HEK293 (cell line): ENCODE measurements around the gene TSTD2.
A peak's percentile ranks its signal among the peaks of the same experiment; 100 is the strongest.

Experiments used
- CTCF ChIA-PET: fragments of 350-600 bp; formaldehyde crosslinking; extraction: SDS; loops from one replicate; lab custom pipeline; 2021; ENCODE audit warnings: antibody characterized with exemption; lab: Yijun Ruan, JAX
- POLR2A ChIA-PET: fragments of 300-600 bp; formaldehyde crosslinking; extraction: SDS; loops from one replicate; lab custom pipeline; 2020; ENCODE audit warnings: antibody characterized with exemption, inconsistent platforms; lab: Yijun Ruan, JAX
- H3K27ac ChIP-seq: fragments of 200-500 bp; sonication (Bioruptor generic); 2 replicates; pipeline ENCODE4 v1.5.1; 2014; ENCODE audit warnings: low read depth, low read length, control low read depth, inconsistent platforms; ENCODE audit errors: extremely low read depth
- H3K36me3 ChIP-seq, 2 experiments: fragments of 200-500 bp in 1 of 2; sonication (Bioruptor generic) in 1 of 2; 1 replicate in 1 of 2; 2 replicates in 1 of 2; pipeline ENCODE4 v1.5.1; 2014 to 2017; ENCODE audit warnings: inconsistent platforms in 2 of 2, low read length in 2 of 2; ENCODE audit not compliant: control insufficient read depth in 2 of 2, insufficient read depth in 1 of 2
- H3K4me1 ChIP-seq: fragments of 200-500 bp; sonication (Bioruptor generic); 2 replicates; pipeline ENCODE4 v1.5.1; 2014; ENCODE audit warnings: mild to moderate bottlenecking, low read length, inconsistent platforms; ENCODE audit not compliant: control insufficient read depth, insufficient read depth
- H3K4me3 ChIP-seq: 2 replicates; pipeline ENCODE4 v1.5.1; 2011; ENCODE audit warnings: low read depth, mild to moderate bottlenecking, control low read depth, low read length, moderate library complexity
- H3K9me3 ChIP-seq: fragments of 200-500 bp; sonication (Bioruptor generic); 2 replicates; pipeline ENCODE4 v1.5.1; 2014; ENCODE audit warnings: low read depth, low read length, inconsistent platforms; ENCODE audit not compliant: control insufficient read depth, insufficient read depth
- BCL11A ChIP-seq: fragments of 450-650 bp; formaldehyde crosslinking; IDR thresholded peaks from 2 replicates; pipeline ENCODE4 v1.5.1; 2016; ENCODE audit warnings: low read depth, missing biosample characterization, missing genetic modification characterization
- BCL11B ChIP-seq: fragments of 450-650 bp; formaldehyde crosslinking; IDR thresholded peaks from 2 replicates; pipeline ENCODE4 v1.5.1; 2016; ENCODE audit warnings: low read depth, missing biosample characterization, missing genetic modification characterization
- GFI1B ChIP-seq: fragments of 450-650 bp; formaldehyde crosslinking; IDR thresholded peaks from 2 replicates; pipeline ENCODE4 v1.5.1; 2016; ENCODE audit warnings: missing biosample characterization, missing genetic modification characterization
- IKZF3 ChIP-seq: fragments of 450-650 bp; IDR thresholded peaks from 2 replicates; pipeline ENCODE4 v1.5.0; 2018; ENCODE audit warnings: missing biosample characterization, mild to moderate bottlenecking, missing genetic modification characterization, moderate library complexity
- KLF7 ChIP-seq: fragments of 450-650 bp; formaldehyde crosslinking; IDR thresholded peaks from 2 replicates; pipeline ENCODE4 v1.5.1; 2016; ENCODE audit warnings: missing biosample characterization, missing genetic modification characterization, borderline replicate concordance
- SCRT2 ChIP-seq: fragments of 450-650 bp; formaldehyde crosslinking; IDR thresholded peaks from 2 replicates; pipeline ENCODE4 v1.5.1; 2016; ENCODE audit warnings: missing biosample characterization, missing genetic modification characterization
- TRIM28 ChIP-seq: IDR thresholded peaks from 2 replicates; pipeline ENCODE4 v1.6.1; 2011; ENCODE audit warnings: low read length, control low read depth, borderline replicate concordance
- YY1 ChIP-seq: fragments of 450-650 bp; formaldehyde crosslinking; IDR thresholded peaks from 2 replicates; pipeline ENCODE4 v1.5.1; 2018; ENCODE audit warnings: missing biosample characterization, missing genetic modification characterization
- YY2 ChIP-seq: fragments of 450-650 bp; formaldehyde crosslinking; IDR thresholded peaks from 2 replicates; pipeline ENCODE4 v1.5.1; 2016; ENCODE audit warnings: missing biosample characterization, missing genetic modification characterization
- ZBTB1 ChIP-seq: fragments of 450-650 bp; formaldehyde crosslinking; IDR thresholded peaks from 2 replicates; pipeline ENCODE4 v1.5.1; 2016; ENCODE audit warnings: missing biosample characterization, missing genetic modification characterization
- ZBTB20 ChIP-seq: fragments of 450-650 bp; formaldehyde crosslinking; IDR thresholded peaks from 2 replicates; pipeline ENCODE4 v1.5.1; 2016; ENCODE audit warnings: missing biosample characterization, missing genetic modification characterization
- ZEB2 ChIP-seq: fragments of 450-650 bp; formaldehyde crosslinking; IDR thresholded peaks from 2 replicates; pipeline ENCODE4 v1.5.1; 2016; ENCODE audit warnings: missing biosample characterization, missing genetic modification characterization
- ZFP37 ChIP-seq: fragments of 450-650 bp; formaldehyde crosslinking; IDR thresholded peaks from 2 replicates; pipeline ENCODE4 v1.5.1; 2016; ENCODE audit warnings: missing biosample characterization, missing genetic modification characterization
- ZNF138 ChIP-seq: fragments of 450-650 bp; formaldehyde crosslinking; IDR thresholded peaks from 2 replicates; pipeline ENCODE4 v1.5.1; 2016; ENCODE audit warnings: missing biosample characterization, missing genetic modification characterization, borderline replicate concordance
- ZNF2 ChIP-seq: fragments of 450-650 bp; formaldehyde crosslinking; IDR thresholded peaks from 2 replicates; pipeline ENCODE4 v1.5.1; 2016; ENCODE audit warnings: missing biosample characterization, missing genetic modification characterization
- ZNF221 ChIP-seq: fragments of 450-650 bp; formaldehyde crosslinking; IDR thresholded peaks from 2 replicates; pipeline ENCODE4 v1.5.1; 2017; ENCODE audit warnings: missing biosample characterization, missing genetic modification characterization, borderline replicate concordance
- ZNF266 ChIP-seq: fragments of 450-650 bp; formaldehyde crosslinking; IDR thresholded peaks from 2 replicates; pipeline ENCODE4 v1.5.1; 2016; ENCODE audit warnings: missing biosample characterization, missing genetic modification characterization, low read depth
- ZNF335 ChIP-seq: fragments of 450-650 bp; formaldehyde crosslinking; conservative IDR thresholded peaks from 2 replicates; pipeline ENCODE4 v1.5.1; 2016; ENCODE audit warnings: missing biosample characterization, missing genetic modification characterization
- ZNF341 ChIP-seq: fragments of 450-650 bp; formaldehyde crosslinking; IDR thresholded peaks from 2 replicates; pipeline ENCODE4; 2016; ENCODE audit warnings: low read depth, missing biosample characterization, missing genetic modification characterization
- ZNF391 ChIP-seq: fragments of 450-650 bp; formaldehyde crosslinking; IDR thresholded peaks from 2 replicates; pipeline ENCODE4 v1.5.1; 2016; ENCODE audit warnings: low read depth, missing biosample characterization, missing genetic modification characterization, borderline replicate concordance
- ZNF423 ChIP-seq: fragments of 450-650 bp; formaldehyde crosslinking; IDR thresholded peaks from 2 replicates; pipeline ENCODE4 v1.5.1; 2016; ENCODE audit warnings: missing biosample characterization, missing genetic modification characterization
- ZNF600 ChIP-seq: fragments of 450-650 bp; formaldehyde crosslinking; IDR thresholded peaks from 2 replicates; pipeline ENCODE4 v1.5.1; 2016; ENCODE audit warnings: missing biosample characterization, missing genetic modification characterization
- ZNF624 ChIP-seq: fragments of 450-650 bp; formaldehyde crosslinking; IDR thresholded peaks from 2 replicates; pipeline ENCODE4 v1.5.1; 2017; ENCODE audit warnings: missing biosample characterization, missing genetic modification characterization
- ZNF626 ChIP-seq: fragments of 450-650 bp; sonication (Bioruptor Pico); formaldehyde crosslinking; IDR thresholded peaks from 2 replicates; pipeline ENCODE4 v1.5.1; 2018; ENCODE audit warnings: missing biosample characterization, missing genetic modification characterization, inconsistent platforms
- ZNF629 ChIP-seq: fragments of 450-650 bp; formaldehyde crosslinking; IDR thresholded peaks from 2 replicates; pipeline ENCODE4 v1.5.1; 2017; ENCODE audit warnings: missing biosample characterization, missing genetic modification characterization
- ZNF664 ChIP-seq: fragments of 450-650 bp; formaldehyde crosslinking; IDR thresholded peaks from 2 replicates; pipeline ENCODE4 v1.5.1; 2016; ENCODE audit warnings: missing biosample characterization, missing genetic modification characterization
- ZNF768 ChIP-seq: fragments of 450-650 bp; formaldehyde crosslinking; IDR thresholded peaks from 2 replicates; pipeline ENCODE4 v1.5.1; 2018; ENCODE audit warnings: missing biosample characterization, mild to moderate bottlenecking, missing genetic modification characterization
- ZNF791 ChIP-seq: fragments of 450-650 bp; formaldehyde crosslinking; IDR thresholded peaks from 2 replicates; pipeline ENCODE4 v1.5.1; 2016; ENCODE audit warnings: missing biosample characterization, missing genetic modification characterization
- ZXDB ChIP-seq: fragments of 450-650 bp; formaldehyde crosslinking; IDR thresholded peaks from 2 replicates; pipeline ENCODE4 v1.5.1; 2016; ENCODE audit warnings: missing biosample characterization, missing genetic modification characterization
- TF ChIP-seq, protein P1 (sequence below): fragments of 450-650 bp; formaldehyde crosslinking; optimal IDR thresholded peaks from 2 replicates; pipeline ENCODE3; 2016; ENCODE audit warnings: missing biosample characterization, mild to moderate bottlenecking, missing genetic modification characterization
- TF ChIP-seq, protein P2 (sequence below): fragments of 450-650 bp; formaldehyde crosslinking; IDR thresholded peaks from 2 replicates; pipeline ENCODE4 v1.5.1; 2017; ENCODE audit warnings: missing biosample characterization, missing genetic modification characterization
- TF ChIP-seq, protein P3 (sequence below): fragments of 450-650 bp; formaldehyde crosslinking; IDR thresholded peaks from 2 replicates; pipeline ENCODE4 v1.5.1; 2016; ENCODE audit warnings: missing biosample characterization, missing genetic modification characterization

The TSTD2 gene

DNA sequence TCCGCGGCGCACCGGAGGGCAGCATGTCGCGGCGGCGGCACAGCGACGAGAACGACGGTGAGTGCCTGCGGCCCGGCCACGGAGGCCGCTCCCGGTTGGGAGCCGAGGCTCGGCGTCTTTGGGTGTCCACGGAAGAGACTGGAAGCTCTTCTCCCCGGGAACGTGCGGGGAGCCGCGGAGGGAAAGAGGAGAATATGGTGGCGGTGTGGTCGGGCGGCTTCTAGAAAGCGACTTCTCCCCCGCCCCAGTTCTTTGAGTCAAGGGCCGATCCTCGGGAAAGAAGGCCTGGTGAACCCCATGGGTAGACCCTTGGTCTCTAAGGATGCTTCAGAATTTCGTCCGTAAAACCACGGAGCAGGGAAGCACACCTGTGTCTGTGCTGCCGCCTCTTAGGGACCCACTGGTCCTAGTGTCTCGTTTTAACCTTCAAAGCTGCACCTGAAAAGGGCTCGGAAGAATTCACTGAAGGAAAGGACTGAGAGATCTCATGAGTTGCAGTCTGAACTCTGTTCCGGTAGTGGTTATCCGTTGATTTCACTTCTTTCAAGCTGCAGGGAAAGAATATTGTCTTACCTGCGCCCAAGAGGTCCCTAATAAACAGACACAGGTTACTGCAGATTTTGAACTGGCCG is 807 bp upstream of the TSTD2 start:
- Histone ChIP-seq H3K27ac (peak overlapping the region; percentile 92), H3K9me3 (no peaks in the 10 kb centered on the region), H3K4me3 (peak overlapping the region; percentile 97), H3K4me1 (no peaks in the 10 kb centered on the region; the same call in 1 of the 2 replicates), H3K36me3 (no peaks in the 10 kb centered on the region)
- ChIA-PET CTCF (interaction anchor here (4.2 kb wide), 1 partner anchor 165 kb away, joined by 12 read pairs; no protein-coding TSS in a partner anchor), POLR2A (interaction anchor here (0.7 to 2.4 kb wide), 21 partner anchors 9 to 780 kb away, joined by 3 to 19 read pairs (median 6); partner anchors contain the start of genes TBC1D2, TRMO, XPA and ZNF782)
- TF ChIP-seq SCRT2 (tag by site-specific recombination): no peak
- TF ChIP-seq ZNF341 (tag by site-specific recombination): 0 out of 2 replicates have a peak, but pooled peaks have one; percentile 33
- TF ChIP-seq, protein P1, sequence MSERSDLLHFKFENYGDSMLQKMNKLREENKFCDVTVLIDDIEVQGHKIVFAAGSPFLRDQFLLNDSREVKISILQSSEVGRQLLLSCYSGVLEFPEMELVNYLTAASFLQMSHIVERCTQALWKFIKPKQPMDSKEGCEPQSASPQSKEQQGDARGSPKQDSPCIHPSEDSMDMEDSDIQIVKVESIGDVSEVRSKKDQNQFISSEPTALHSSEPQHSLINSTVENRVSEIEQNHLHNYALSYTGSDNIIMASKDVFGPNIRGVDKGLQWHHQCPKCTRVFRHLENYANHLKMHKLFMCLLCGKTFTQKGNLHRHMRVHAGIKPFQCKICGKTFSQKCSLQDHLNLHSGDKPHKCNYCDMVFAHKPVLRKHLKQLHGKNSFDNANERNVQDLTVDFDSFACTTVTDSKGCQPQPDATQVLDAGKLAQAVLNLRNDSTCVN (tag by site-specific recombination): peak; percentile 78
- peak; percentile 31; the same call in 1 of the 2 replicates for TF ChIP-seq ZNF391 (tag by site-specific recombination)
- TF ChIP-seq ZNF791 (tag by site-specific recombination): no peak
- peak; percentile 68 for TF ChIP-seq ZNF600
- 0 out of 2 replicates have a peak, but pooled peaks have one; percentile 9 for TF ChIP-seq ZBTB20 (tag by site-specific recombination)
- TF ChIP-seq ZNF335 (tag by site-specific recombination): peak; percentile 39; the same call in 1 of the 2 replicates
- no peak for TF ChIP-seq ZBTB1 (tag by site-specific recombination)
- TF ChIP-seq ZNF138 (tag by site-specific recombination): no peak
- no peak for TF ChIP-seq ZNF626 (tag by site-specific recombination)
- no peak for TF ChIP-seq KLF7 (tag by site-specific recombination)
- no peak for TF ChIP-seq YY1
- TF ChIP-seq ZNF2 (tag by site-specific recombination): no peak
- no peak for TF ChIP-seq ZNF423
- TF ChIP-seq, protein P2, sequence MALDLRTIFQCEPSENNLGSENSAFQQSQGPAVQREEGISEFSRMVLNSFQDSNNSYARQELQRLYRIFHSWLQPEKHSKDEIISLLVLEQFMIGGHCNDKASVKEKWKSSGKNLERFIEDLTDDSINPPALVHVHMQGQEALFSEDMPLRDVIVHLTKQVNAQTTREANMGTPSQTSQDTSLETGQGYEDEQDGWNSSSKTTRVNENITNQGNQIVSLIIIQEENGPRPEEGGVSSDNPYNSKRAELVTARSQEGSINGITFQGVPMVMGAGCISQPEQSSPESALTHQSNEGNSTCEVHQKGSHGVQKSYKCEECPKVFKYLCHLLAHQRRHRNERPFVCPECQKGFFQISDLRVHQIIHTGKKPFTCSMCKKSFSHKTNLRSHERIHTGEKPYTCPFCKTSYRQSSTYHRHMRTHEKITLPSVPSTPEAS (tag by site-specific recombination): no peak
- no peak for TF ChIP-seq ZNF664 (tag by site-specific recombination)
- TF ChIP-seq ZXDB (tag by site-specific recombination): no peak
- TF ChIP-seq ZFP37 (tag by site-specific recombination): peak; percentile 21; the same call in 1 of the 2 replicates
- no peak for TF ChIP-seq YY2 (tag by site-specific recombination)
- TF ChIP-seq, protein P3, sequence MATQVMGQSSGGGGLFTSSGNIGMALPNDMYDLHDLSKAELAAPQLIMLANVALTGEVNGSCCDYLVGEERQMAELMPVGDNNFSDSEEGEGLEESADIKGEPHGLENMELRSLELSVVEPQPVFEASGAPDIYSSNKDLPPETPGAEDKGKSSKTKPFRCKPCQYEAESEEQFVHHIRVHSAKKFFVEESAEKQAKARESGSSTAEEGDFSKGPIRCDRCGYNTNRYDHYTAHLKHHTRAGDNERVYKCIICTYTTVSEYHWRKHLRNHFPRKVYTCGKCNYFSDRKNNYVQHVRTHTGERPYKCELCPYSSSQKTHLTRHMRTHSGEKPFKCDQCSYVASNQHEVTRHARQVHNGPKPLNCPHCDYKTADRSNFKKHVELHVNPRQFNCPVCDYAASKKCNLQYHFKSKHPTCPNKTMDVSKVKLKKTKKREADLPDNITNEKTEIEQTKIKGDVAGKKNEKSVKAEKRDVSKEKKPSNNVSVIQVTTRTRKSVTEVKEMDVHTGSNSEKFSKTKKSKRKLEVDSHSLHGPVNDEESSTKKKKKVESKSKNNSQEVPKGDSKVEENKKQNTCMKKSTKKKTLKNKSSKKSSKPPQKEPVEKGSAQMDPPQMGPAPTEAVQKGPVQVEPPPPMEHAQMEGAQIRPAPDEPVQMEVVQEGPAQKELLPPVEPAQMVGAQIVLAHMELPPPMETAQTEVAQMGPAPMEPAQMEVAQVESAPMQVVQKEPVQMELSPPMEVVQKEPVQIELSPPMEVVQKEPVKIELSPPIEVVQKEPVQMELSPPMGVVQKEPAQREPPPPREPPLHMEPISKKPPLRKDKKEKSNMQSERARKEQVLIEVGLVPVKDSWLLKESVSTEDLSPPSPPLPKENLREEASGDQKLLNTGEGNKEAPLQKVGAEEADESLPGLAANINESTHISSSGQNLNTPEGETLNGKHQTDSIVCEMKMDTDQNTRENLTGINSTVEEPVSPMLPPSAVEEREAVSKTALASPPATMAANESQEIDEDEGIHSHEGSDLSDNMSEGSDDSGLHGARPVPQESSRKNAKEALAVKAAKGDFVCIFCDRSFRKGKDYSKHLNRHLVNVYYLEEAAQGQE: 0 out of 2 replicates have a peak, but pooled peaks have one; percentile 38
- TF ChIP-seq ZNF266 (tag by site-specific recombination): no peak
- no peak for TF ChIP-seq TRIM28
- no peak for TF ChIP-seq ZNF221 (tag by site-specific recombination)
- no peak for TF ChIP-seq IKZF3 (tag by site-specific recombination)
- TF ChIP-seq ZNF629 (tag by site-specific recombination): no peak
- no peak for TF ChIP-seq ZEB2 (tag by site-specific recombination)
- TF ChIP-seq GFI1B (tag by site-specific recombination): no peak
- TF ChIP-seq ZNF624 (tag by site-specific recombination): no peak
- TF ChIP-seq ZNF768 (tag by site-specific recombination): no peak
- TF ChIP-seq BCL11B: no peak
- TF ChIP-seq BCL11A (tag by site-specific recombination): no peak
